C4-2B (cell line): ENCODE results near the gene NCF1.
"Not testable (repeated sequence)": the region's sequence is repeated elsewhere in the genome, so short reads cannot be mapped to it uniquely, and the experiment has no call there.

Experiments used
- CTCF ChIP-seq: fragments of 450-650 bp; conservative IDR thresholded peaks from 2 replicates; pipeline ENCODE4 v1.5.1; 2017; ENCODE audit warnings: mild to moderate bottlenecking
- ZFX ChIP-seq: fragments of 450-650 bp; IDR thresholded peaks from 2 replicates; pipeline ENCODE4 v1.6.1; 2017

- not testable (repeated sequence) for TF ChIP-seq ZFX, CTCF
Measured at GRCh38 chr7:74798644-74799043, 24.8 kb downstream of the NCF1 start.
